Measurements from ENCODE around the gene TMPRSS3. TPM values are rescaled to one million over a fixed set of nuclear protein-coding genes. Genes with fewer than 3 reads are reported as not detected.
"Not testable (repeated sequence)": the region's sequence is repeated elsewhere in the genome, so short reads cannot be mapped to it uniquely, and the experiment has no call there.

TMPRSS3 gene
- polyA plus RNA-seq, 10 donors: 0.05 to 0.13 TPM; not detected in 8

- DNase-seq: not testable (repeated sequence)
These were observed 12.9 kb upstream of the TMPRSS3 start for GRCh38 chr21:42408718-42409117.

- no peak for DNase-seq
These were observed 11.6 kb upstream of the TMPRSS3 start for GRCh38 chr21:42407476-42407875.

GRCh38 chr21:42406866-42407265 is 11.0 kb upstream of the TMPRSS3 start:
- DNase-seq: no peak

GRCh38 chr21:42406201-42406621 is 10.4 kb upstream of the TMPRSS3 start:
- no peak for DNase-seq

- no peak for DNase-seq
These were observed 9.5 kb upstream of the TMPRSS3 start for GRCh38 chr21:42405064-42406013.

- no peak for DNase-seq
These were observed 8.7 kb upstream of the TMPRSS3 start for GRCh38 chr21:42404539-42404938.

GRCh38 chr21:42403611-42404231 is 7.9 kb upstream of the TMPRSS3 start, which contains the start of gene UBASH3A:
TSS of gene UBASH3A (plus strand) at chr21:42403902. CDS start at chr21:42403946, 44 bp downstream.
- DNase-seq: no peak

GRCh38 chr21:42401820-42402251 is 6.0 kb upstream of the TMPRSS3 start:
- DNase-seq: no peak

- DNase-seq: no peak
These were observed 5.3 kb upstream of the TMPRSS3 start for GRCh38 chr21:42401154-42401553.

GRCh38 chr21:42400525-42400924 is 4.7 kb upstream of the TMPRSS3 start:
- no peak for DNase-seq

GRCh38 chr21:42398436-42399028 is 2.7 kb upstream of the TMPRSS3 start:
- no peak for DNase-seq

- DNase-seq: no peak
These were observed 2.0 kb upstream of the TMPRSS3 start for GRCh38 chr21:42397746-42398394.

GRCh38 chr21:42396799-42397745 is 1.2 kb upstream of the TMPRSS3 start:
- DNase-seq: no peak

- no peak for DNase-seq
These were observed 550 bp downstream of the TMPRSS3 start for GRCh38 chr21:42395302-42395701.

GRCh38 chr21:42393443-42393950 is 2.4 kb downstream of the TMPRSS3 start:
- DNase-seq: no peak

GRCh38 chr21:42392731-42393442 is 3.0 kb downstream of the TMPRSS3 start:
- no peak for DNase-seq

GRCh38 chr21:42391297-42391696 is 4.6 kb downstream of the TMPRSS3 start:
- no peak for DNase-seq

GRCh38 chr21:42390696-42391095 is 5.2 kb downstream of the TMPRSS3 start:
- no peak for DNase-seq

GRCh38 chr21:42390193-42390592 is 5.7 kb downstream of the TMPRSS3 start:
- DNase-seq: no peak

GRCh38 chr21:42389449-42389835 is 6.4 kb downstream of the TMPRSS3 start:
- no peak for DNase-seq
